OCI-LY1 (cell line): ENCODE measurements around the gene HIRA.

Source experiments
- H2AFZ ChIP-seq: fragments of 200-600 bp; sonication (generic), shearing (Covaris generic); 2 replicates; pipeline ENCODE4 v1.6.0; 2014; ENCODE audit warnings: antibody characterized with exemption, mild to moderate bottlenecking, low read length
- H3F3A ChIP-seq: fragments of 200-600 bp; sonication (generic), shearing (Covaris generic); 2 replicates; pipeline ENCODE4 v1.6.0; 2014; ENCODE audit warnings: mild to moderate bottlenecking, antibody characterized with exemption, low read length, moderate library complexity; ENCODE audit not compliant: insufficient read depth
- H3K27ac ChIP-seq: fragments of 200-600 bp; sonication (generic); 2 replicates; pipeline ENCODE4 v1.5.1; 2014; ENCODE audit warnings: low read length, mixed run types, mild to moderate bottlenecking, low read depth; ENCODE audit not compliant: poor library complexity, severe bottlenecking
- H3K27me3 ChIP-seq: fragments of 200-600 bp; sonication (generic); 2 replicates; pipeline ENCODE4 v1.6.0; 2014; ENCODE audit warnings: antibody characterized with exemption, mild to moderate bottlenecking, low read length, moderate library complexity; ENCODE audit not compliant: insufficient read depth
- H3K36me3 ChIP-seq: fragments of 200-600 bp; sonication (generic); 2 replicates; pipeline ENCODE4 v1.6.1; 2014; ENCODE audit warnings: mild to moderate bottlenecking, antibody characterized with exemption, low read length, moderate library complexity, mixed read lengths; ENCODE audit not compliant: insufficient read depth
- H3K4me1 ChIP-seq: fragments of 200-600 bp; sonication (generic); 2 replicates; pipeline ENCODE4 v1.5.1; 2014; ENCODE audit warnings: mild to moderate bottlenecking, low read length, moderate library complexity; ENCODE audit not compliant: insufficient read depth, severe bottlenecking
- H3K4me2 ChIP-seq: fragments of 200-600 bp; sonication (generic), shearing (Covaris generic); 2 replicates; pipeline ENCODE4 v1.6.1; 2014; ENCODE audit warnings: low read length
- H3K4me3 ChIP-seq: fragments of 200-600 bp; sonication (generic); 2 replicates; pipeline ENCODE4 v1.5.1; 2014; ENCODE audit warnings: low read length, low read depth, mild to moderate bottlenecking, mixed read lengths; ENCODE audit not compliant: poor library complexity, severe bottlenecking
- H3K79me2 ChIP-seq: fragments of 200-600 bp; shearing (Covaris generic); 2 replicates; pipeline ENCODE4 v1.6.1; 2016; ENCODE audit warnings: mixed run types, low read length, mixed read lengths; ENCODE audit not compliant: insufficient read depth
- H3K9ac ChIP-seq: fragments of 200-600 bp; sonication (generic), shearing (Covaris generic); 2 replicates; pipeline ENCODE4 v1.6.1; 2014; ENCODE audit warnings: mild to moderate bottlenecking, low read length, mixed read lengths
- H3K9me2 ChIP-seq: fragments of 200-600 bp; sonication (generic), shearing (Covaris generic); 2 replicates; pipeline ENCODE4 v1.6.1; 2014; ENCODE audit warnings: low read depth, mild to moderate bottlenecking, low read length, mixed read lengths
- H3K9me3 ChIP-seq: fragments of 200-600 bp; shearing (Covaris generic); 2 replicates; pipeline ENCODE4 v1.6.1; 2014; ENCODE audit warnings: low read length, mixed read lengths
- H4K20me1 ChIP-seq: fragments of 200-600 bp; sonication (generic), shearing (Covaris generic); 2 replicates; pipeline ENCODE4 v1.6.0; 2016; ENCODE audit warnings: mild to moderate bottlenecking, low read length; ENCODE audit not compliant: insufficient read depth
- CTCF ChIP-seq: fragments of 200-600 bp; sonication (generic), shearing (Covaris generic); IDR thresholded peaks from 2 replicates; pipeline ENCODE4 v1.5.1; 2017; ENCODE audit warnings: mild to moderate bottlenecking, antibody characterized with exemption, low read length, moderate library complexity, mixed read lengths
- EZH2 ChIP-seq: fragments of 200-600 bp; sonication (generic), shearing (Covaris generic); IDR thresholded peaks from 2 replicates; pipeline ENCODE4 v1.8.0; 2017; ENCODE audit warnings: borderline replicate concordance, mixed run types, mild to moderate bottlenecking, antibody characterized with exemption, low read length, moderate library complexity, mixed read lengths

HIRA gene

GRCh38 chr22:19336133-19337075 is 95.1 kb downstream of the HIRA start:
- no peaks in the 10 kb centered on the region for H3K27me3 ChIP-seq
- TF ChIP-seq EZH2 (no peak), CTCF (no peak)
- peaks cover 12% of the 10 kb centered on the region for H3K9me3 ChIP-seq
- H3K4me2 ChIP-seq = no peak overlapping the region
- H3K27ac ChIP-seq = no peak overlapping the region
- H3K36me3 ChIP-seq = peaks cover 93% of the 10 kb centered on the region
- no peak overlapping the region for H3K4me3 ChIP-seq
- no peak overlapping the region for H2AFZ ChIP-seq
- H3K4me1 ChIP-seq = no peaks in the 10 kb centered on the region
- no peaks in the 10 kb centered on the region for H3F3A ChIP-seq
- H3K79me2 ChIP-seq = no peaks in the 10 kb centered on the region
- no peaks in the 10 kb centered on the region for H3K9me2 ChIP-seq
- no peaks in the 10 kb centered on the region for H4K20me1 ChIP-seq
- H3K9ac ChIP-seq = no peak overlapping the region

- Histone ChIP-seq H3K4me1 (no peaks in the 10 kb centered on the region), H3K9ac (no peak overlapping the region), H3K9me3 (peaks cover 8% of the 10 kb centered on the region), H3K27me3 (no peaks in the 10 kb centered on the region), H3K79me2 (no peaks in the 10 kb centered on the region), H3K9me2 (no peaks in the 10 kb centered on the region), H3K4me2 (no peak overlapping the region), H2AFZ (no peak overlapping the region), H3F3A (no peaks in the 10 kb centered on the region), H3K36me3 (peaks cover 76% of the 10 kb centered on the region), H3K4me3 (no peak overlapping the region), H4K20me1 (no peaks in the 10 kb centered on the region), H3K27ac (no peak overlapping the region)
- TF ChIP-seq EZH2 = no peak
- TF ChIP-seq CTCF = no peak
Measured at GRCh38 chr22:19331975-19332374, 99.6 kb downstream of the HIRA start.

GRCh38 chr22:19331474-19331873 is 100.1 kb downstream of the HIRA start:
- H3K4me1 ChIP-seq = no peaks in the 10 kb centered on the region
- no peaks in the 10 kb centered on the region for H3F3A ChIP-seq
- H3K9me3 ChIP-seq = peaks cover 3% of the 10 kb centered on the region
- peaks cover 71% of the 10 kb centered on the region for H3K36me3 ChIP-seq
- no peak overlapping the region for H3K4me3 ChIP-seq
- H3K27me3 ChIP-seq = no peaks in the 10 kb centered on the region
- no peak for TF ChIP-seq EZH2
- no peak for TF ChIP-seq CTCF
- H4K20me1 ChIP-seq = no peaks in the 10 kb centered on the region
- H3K9ac ChIP-seq = no peak overlapping the region
- no peak overlapping the region for H3K27ac ChIP-seq
- H3K9me2 ChIP-seq = no peaks in the 10 kb centered on the region
- no peak overlapping the region for H3K4me2 ChIP-seq
- H3K79me2 ChIP-seq = no peaks in the 10 kb centered on the region
- no peak overlapping the region for H2AFZ ChIP-seq
